ENCODE results near the gene MAL. TPM values are rescaled to one million over a fixed set of nuclear protein-coding genes. Genes with fewer than 3 reads are reported as not detected.

MAL gene
- total RNA-seq, result not detected in 2 replicates

GRCh38 chr2:95025406-95026319 lies at the start of gene MAL:
TSS of gene MAL (plus strand) at chr2:95025708. CDS start at chr2:95025793, 85 bp downstream.

Other genes with a start within 250 kb of the MAL start
- not detected in 2 replicates for gene TEKT4, start 154.3 kb upstream of the MAL start, total RNA-seq
- gene MRPS5, start 96.1 kb downstream of the MAL start, total RNA-seq, result 36.5 and 39.2 TPM in 2 replicates
- 5.3 and 6.9 TPM in 2 replicates for gene ZNF514, start 134.1 kb downstream of the MAL start, total RNA-seq
- gene ZNF2, start 140.1 kb downstream of the MAL start, total RNA-seq, result 3.2 and 5.7 TPM in 2 replicates
- 0.18 and 1.5 TPM in 2 replicates for gene ZNF892, start 181.8 kb downstream of the MAL start, total RNA-seq
- gene PROM2, start 248.7 kb downstream of the MAL start, total RNA-seq, result under 0.01 TPM in 1 of 2 replicates, not detected in the other

All from cardiac atrium fibroblast (primary cell).